ENCODE measurements around the gene CBX6. TPM values are rescaled to one million over a fixed set of nuclear protein-coding genes. Genes with fewer than 3 reads are reported as not detected.
"Not testable (repeated sequence)": the region's sequence is repeated elsewhere in the genome, so short reads cannot be mapped to it uniquely, and the experiment has no call there.

The CBX6 gene
- total RNA-seq, 1 donor from 2014 or later: 22.1 TPM

DNA sequence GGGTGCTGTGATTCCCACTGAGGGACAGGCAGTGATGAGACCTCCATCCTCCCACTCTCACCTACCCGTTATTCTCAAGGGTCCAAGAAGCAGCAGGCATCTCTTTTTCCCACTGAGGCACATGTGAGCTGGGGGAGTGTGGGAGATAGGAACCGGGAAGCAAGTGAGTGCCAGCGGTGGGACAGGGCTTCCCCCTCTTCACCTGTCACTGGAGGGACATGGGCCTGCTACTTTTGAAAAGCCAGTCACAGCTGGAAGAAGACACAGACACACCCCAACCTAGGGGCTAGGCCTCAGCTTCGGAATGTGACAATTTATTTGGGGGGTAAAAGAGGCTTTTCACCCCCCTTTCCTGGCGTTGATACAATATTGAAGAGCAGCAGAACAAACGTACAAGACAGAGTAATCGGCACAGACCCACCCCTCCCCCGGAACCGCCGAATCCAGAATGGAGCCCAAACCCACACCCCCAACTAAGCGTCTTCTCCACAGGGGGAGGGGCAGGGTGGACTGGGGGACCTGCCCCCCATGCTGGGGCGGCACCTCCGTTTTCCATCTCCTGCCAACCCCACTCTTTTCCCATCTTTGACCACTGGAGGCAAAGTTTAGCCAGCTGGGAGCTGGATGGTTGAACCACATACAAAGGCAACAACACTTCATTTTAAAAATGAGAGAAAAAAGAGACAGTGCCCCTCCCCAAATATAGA lies 10.7 kb downstream of the CBX6 start:
- DNase-seq: no peak

DNA sequence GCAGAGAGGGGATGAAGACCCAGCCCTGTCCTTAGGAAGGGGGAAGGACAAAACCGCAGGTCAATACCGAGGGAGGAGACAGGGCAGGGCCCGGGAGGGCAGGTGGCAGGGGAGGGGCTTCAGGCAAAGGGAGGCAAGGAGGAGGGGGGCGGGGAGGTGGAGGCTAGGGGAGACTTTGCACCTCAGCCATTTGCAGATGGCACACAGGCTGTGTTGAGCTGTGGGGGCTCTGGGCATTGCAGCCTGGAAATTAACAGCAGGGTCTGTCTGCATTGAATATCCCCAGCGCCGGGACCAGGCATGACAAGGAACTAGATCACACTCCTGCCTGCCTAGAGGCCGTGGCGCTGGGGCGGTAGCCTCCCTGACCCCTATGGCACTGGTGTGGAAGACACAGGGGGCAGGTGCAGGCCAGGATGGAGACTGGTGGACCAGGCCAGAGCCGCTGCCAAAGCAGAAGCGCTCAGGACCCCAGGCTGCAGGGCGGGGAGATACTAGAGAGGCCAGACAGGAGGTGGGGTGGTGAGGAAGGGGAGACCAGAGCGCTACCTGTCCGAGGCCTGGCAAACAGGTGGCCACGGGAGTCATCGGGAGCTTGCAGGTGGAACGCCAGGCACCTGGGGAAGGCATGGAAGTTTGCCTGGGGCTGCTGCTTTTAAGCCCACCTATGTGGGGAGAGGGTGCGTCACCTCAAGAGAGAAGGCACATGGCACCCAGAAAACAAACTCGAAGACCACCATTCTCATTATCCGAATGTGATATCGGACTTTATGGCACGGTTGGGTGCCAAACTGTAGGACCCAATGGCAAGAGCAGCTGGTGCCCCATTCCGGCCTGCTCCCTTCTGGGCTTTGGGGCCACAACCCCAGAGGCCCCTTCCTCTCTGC lies 11.5 kb downstream of the CBX6 start:
- no peak for DNase-seq

GRCh38 chr22:38859581-38860282 lies 12.3 kb downstream of the CBX6 start:
- no peak for DNase-seq

DNA sequence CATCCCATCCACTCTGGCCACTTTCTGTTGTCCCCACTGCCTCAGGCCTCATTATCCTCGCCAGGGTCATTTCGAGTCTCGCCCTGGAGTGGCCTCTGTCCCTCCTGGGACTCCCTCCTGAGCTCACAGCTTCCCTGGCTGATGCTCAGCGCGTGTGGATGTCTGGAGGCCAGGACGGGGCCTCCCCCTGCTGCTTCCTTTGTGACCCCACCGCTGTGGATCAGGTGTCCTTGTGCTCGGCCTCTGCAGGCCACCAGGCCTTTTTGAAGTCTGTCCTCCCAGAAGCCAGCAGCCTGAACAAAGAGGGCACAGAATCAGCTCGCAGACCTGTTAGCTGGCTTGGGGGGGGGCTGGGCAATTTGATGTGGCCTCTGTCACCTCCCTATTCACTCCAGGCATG lies 13.5 kb downstream of the CBX6 start:
- no peak for DNase-seq

DNA sequence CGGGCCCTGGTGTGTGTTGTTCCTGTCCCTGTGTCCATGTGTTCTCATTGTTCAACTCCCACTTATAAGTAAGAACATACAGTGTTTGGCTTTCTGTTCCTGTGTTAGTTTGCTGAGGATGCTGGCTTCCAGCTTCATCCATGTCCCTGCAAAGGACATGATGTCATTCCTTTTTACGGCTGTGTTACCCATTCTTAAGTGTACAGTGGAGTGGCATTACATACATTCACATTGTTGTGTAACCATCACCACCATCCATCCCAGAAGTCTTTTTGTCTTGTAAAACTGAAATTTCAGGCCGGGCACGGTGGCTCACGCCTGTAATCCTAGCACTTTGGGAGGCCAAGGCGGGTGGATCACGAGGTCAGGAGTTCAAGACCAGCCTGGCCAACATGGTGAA lies 17.5 kb downstream of the CBX6 start:
- not testable (repeated sequence) for DNase-seq

GRCh38 chr22:38853883-38854282 lies 18.1 kb downstream of the CBX6 start:
- DNase-seq: not testable (repeated sequence)

DNA sequence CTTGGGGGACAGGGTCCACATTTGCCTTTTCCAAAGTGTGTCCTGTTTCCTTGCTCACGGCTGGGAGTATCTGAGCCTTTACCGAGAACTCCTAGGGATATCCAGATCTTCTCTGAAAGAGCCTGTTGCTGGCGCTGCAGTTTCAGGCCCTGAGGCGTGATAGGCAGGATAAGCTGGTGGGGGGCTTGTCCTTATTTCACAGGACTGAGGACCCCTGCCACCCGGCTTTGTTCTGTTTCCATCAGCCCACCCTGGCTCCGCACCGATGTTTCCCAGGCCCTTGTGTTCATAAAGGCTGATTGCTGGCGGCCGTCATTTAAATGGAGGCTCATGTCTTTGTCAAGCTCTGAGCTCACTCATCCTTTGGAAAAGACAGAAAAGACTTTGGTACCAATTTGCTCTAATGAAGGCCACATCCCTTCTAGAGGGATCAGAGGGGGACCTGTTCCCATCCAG lies 18.8 kb downstream of the CBX6 start:
- DNase-seq: no peak

DNA sequence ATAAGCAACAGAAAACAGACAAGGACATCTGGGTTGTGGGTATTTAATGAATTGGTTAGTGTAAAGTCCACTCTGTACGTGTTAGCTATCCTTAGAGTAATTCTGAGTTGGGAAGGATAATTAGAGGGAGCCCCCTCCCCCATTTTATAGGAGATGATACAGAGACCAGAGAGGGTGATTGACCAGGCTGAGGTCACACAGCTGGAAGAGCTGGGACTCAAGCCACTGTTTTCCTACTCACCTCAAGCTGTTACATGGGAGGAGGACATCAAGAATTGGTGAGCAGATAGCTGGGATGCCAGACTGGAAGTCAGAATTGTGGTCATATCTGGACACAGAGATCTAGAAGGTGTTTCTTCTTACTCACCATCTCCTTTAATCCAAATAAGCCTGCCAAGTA lies 19.5 kb downstream of the CBX6 start:
- no peak for DNase-seq

GRCh38 chr22:38850941-38851849 lies 20.8 kb downstream of the CBX6 start:
- no peak for DNase-seq

DNA sequence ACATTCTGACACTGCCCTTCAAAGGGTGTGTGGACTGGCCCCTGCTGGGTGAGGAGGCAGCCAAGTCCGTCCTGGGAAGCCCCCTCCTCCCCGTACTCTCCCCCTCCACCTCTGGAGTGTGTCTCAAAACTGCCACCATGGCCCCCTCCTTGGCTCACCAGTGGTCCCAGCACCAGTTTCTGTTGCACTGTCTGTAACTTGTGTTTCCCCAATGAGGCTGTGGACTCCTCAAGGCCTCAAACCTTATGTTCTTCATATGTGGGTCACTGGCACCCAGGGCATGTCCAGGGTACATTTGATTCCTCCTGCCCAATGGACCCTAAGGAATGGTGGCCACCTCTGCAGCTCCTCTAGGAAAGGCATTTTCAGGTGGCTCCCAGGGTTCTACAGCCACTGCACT lies 21.6 kb downstream of the CBX6 start:
- DNase-seq: no peak

DNA sequence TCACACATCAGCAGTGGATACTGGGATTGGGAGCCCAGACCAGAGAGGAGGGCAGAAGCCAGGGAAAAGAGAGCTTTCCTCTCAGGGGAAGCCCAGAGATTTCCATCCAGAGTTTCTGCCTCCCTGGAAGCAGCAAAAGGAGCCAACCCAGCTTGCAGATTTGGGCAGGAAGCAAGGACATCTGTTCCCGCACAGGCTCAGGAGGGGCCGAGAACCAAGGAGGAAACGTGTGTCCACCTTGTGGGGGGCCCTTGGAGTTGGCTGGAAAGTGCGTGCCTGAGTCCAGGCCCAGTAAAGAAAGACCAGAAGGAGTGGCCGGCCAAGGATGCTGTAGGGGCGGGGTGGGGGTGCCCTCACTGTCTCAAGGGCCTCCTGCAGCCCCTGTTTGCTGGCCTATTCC lies 22.2 kb downstream of the CBX6 start:
- DNase-seq: no peak

DNA sequence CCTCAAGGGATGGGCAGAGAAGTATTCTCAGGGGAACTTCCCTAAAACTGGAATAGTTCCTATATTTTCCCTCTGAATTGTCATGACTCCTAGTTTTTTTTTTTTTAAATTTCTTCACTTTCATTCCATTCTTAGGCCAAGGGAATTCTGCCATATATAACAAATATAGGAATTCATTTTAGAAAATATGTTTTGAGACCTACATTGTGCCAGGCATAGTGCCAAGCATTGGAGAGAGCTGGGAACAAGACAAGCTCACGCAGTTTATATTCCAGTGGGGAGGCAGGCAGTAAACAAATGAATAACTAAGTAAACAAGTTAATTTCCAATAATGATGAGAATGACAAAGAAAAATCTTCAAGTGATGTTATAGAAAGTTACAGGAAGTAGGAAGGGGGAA lies 25.6 kb downstream of the CBX6 start:
- DNase-seq: no peak

GRCh38 chr22:38845004-38845740 lies 26.8 kb downstream of the CBX6 start:
- DNase-seq: no peak

DNA sequence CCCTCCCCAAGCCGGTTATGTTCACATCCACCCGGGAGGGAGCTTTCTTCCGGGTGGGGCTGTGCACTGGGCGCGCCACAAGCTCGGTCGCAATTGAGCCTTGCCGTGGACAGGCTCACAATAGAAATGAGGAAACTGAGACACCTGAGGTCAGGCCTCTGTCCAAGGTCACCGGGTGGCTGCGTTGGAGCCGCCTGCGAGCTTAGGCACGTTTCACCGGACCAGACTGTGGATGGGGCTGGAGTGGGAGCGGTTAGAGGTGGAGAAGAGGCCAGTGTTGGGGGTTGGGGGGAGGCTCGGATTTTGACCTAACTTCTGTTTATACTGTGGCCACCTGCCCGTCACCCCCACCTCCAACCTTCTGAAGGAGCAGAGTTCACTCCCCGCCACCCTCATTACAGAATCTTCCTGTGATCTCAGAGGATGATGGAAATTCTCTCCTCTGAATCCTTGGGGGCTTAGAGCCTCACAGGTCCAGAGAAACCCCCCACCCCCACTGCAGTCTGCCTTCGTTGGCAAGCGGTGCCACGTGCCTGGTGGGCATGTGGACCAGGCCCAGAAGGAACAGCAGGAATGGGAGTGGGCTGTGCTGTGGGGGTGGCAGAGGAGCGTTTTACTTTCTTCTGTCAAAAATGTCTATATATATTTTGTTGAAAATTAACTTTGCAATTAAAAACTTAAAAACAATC lies 27.6 kb downstream of the CBX6 start:
- no peak for DNase-seq

DNA sequence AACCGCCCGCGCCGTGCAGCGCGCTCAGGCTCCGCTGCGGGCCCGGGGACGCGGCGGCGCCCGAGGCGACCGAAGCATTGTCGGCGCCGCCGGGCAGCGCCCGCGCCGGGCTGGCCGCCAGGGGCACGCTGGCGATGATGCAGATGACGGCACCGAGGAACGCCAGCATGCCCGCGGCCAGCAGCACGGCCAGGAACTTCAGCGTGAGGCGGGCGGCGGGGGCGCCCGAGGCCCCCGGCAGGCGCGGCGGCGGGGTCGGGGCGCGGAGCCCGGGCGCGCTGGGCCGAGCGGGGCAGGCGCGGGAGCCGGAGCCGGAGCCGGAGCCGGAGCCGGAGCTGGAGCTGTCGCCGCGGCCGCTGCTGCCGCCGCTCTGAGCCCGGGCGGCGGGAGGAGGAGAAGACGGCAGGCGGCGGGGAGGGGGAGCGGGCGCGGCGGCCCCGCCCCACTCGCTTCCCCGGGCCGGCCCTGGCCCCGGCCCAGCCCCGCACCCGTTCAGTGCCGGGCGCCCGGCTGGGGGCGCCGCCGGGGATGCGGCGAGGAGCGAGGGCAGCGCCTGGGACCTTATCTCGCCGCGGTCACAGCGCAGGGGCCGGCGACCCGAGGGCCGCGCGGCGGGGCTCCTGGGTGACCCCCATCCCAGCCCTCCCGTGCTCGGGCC lies 28.2 kb downstream of the CBX6 start, which contains the start of gene NPTXR:
Gene NPTXR, minus strand, starts transcription at position 372 of the 658 bp plus-strand sequence.
- peak; percentile 58 for DNase-seq

DNA sequence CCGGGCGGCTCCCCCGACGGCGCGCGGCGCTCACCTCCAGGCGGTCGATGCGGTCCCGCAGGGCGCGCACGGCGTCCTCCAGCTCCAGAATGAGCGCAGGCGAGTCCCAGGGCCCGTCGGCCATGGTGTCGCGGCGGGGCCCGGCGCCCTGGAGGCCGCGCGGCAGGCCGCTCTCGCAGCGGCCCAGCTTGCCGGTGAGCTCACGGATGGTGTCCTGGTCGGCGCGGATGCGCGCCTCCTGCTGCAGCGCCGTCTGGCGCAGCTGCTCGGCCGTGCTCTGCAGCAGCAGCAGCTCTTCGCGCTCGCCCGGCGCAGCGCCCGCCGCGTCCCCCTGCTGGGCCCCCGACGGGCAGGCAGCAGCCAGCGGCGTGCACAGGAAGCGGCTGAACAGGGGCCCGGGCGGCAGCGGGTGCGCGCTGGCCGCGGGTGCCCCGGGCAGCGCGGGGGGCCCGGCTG lies 28.8 kb downstream of the CBX6 start:
- peak; percentile 72 for DNase-seq

- DNase-seq: no peak
Measured at GRCh38 chr22:38842512-38843200, 29.4 kb downstream of the CBX6 start.

DNA sequence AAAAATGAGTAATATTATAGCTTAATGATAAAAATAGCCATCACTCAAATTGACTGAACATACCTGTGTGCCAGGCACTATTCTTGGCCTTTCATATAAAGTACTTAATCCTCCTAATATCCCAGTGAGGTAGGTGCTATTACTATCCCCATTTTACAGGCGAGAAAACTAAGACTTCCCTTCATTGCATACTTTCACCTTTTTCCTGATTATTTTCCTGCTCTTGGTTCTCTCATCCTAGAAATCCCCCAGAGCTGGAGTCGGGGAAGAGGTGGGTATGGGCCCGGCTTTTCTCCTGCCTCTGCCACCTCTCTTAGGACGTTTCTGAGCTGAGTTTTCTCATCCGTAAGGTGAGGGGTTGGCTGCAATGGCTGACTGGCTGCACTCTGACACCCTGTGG lies 30.4 kb downstream of the CBX6 start:
- DNase-seq: no peak

- no peak for DNase-seq
Measured at GRCh38 chr22:38841211-38841610, 30.8 kb downstream of the CBX6 start.
